Spleen (tissue), 7 donors: ENCODE measurements around the gene FARP1.

ENCODE experiments used
- POLR2A ChIP-seq, 3 donors: fragments of 450-650 bp; IDR thresholded peaks; one replicate each; pipeline ENCODE4 v1.5.1; 2017; ENCODE audit warnings: antibody characterized with exemption in 3 of 3, mild to moderate bottlenecking in 1 of 3
- POLR2AphosphoS5 ChIP-seq, 3 donors: sonication (generic); formaldehyde crosslinking; IDR thresholded peaks; one replicate each; pipeline ENCODE4 v1.5.1; 2017; ENCODE audit warnings: antibody characterized with exemption in 3 of 3
- TF ChIP-seq, protein P1 (sequence below), 11 experiments: fragments of 200-600 bp in 7 of 11; fragments of 450-650 bp in 4 of 11; sonication (generic) in 4 of 11; IDR thresholded peaks in 8 of 11; conservative IDR thresholded peaks in 3 of 11; 1 replicate in 7 of 11; 2 replicates in 4 of 11; pipeline versions ENCODE4 v1.4.0 to v1.8.0; 2016 to 2021; ENCODE audit warnings: antibody characterized with exemption in 11 of 11, inconsistent platforms in 4 of 11, mild to moderate bottlenecking in 1 of 11
- donor health status: DM: no; HTN: no; CAD: no; lungs with moderate emphysema.
- donor health status: DM: no; HTN: no; CAD: no.
- donor health status: DM: no; HTN: no; CAD: no.

DNA sequence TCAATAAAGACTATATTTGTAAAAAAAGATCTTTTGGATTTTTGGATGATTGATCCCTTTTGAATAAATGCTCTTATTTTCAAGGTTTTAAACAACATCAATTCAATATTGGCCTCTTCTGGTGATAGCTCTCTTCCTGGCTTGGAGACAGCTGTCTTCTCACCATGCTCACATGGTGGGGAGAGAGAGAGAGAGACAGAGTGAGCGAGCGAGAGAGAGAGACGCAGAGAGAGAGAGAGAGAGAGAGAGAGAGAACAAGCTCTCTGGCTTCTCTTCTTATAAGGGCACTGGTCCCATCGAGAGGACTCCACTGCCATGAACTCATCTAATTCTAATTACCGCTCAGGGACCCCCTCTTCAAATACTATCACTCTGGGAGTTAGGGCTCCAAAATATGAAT lies 32.1 kb upstream of the FARP1 start:
- TF ChIP-seq, protein P1, sequence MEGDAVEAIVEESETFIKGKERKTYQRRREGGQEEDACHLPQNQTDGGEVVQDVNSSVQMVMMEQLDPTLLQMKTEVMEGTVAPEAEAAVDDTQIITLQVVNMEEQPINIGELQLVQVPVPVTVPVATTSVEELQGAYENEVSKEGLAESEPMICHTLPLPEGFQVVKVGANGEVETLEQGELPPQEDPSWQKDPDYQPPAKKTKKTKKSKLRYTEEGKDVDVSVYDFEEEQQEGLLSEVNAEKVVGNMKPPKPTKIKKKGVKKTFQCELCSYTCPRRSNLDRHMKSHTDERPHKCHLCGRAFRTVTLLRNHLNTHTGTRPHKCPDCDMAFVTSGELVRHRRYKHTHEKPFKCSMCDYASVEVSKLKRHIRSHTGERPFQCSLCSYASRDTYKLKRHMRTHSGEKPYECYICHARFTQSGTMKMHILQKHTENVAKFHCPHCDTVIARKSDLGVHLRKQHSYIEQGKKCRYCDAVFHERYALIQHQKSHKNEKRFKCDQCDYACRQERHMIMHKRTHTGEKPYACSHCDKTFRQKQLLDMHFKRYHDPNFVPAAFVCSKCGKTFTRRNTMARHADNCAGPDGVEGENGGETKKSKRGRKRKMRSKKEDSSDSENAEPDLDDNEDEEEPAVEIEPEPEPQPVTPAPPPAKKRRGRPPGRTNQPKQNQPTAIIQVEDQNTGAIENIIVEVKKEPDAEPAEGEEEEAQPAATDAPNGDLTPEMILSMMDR (IDR thresholded peaks at IDR 0.05 in 8 of 11, conservative IDR thresholded peaks at IDR 0.05 in 3 of 11) = no peak
- TF ChIP-seq POLR2A (IDR thresholded peaks at IDR 0.05) (no peak), POLR2AphosphoS5 (IDR thresholded peaks at IDR 0.05) (no peak)
